Activated naive CD8-positive, alpha-beta T cell (primary cell): ENCODE results near the gene CYP3A5.
"Not testable (repeated sequence)": the region's sequence is repeated elsewhere in the genome, so short reads cannot be mapped to it uniquely, and the experiment has no call there.

ENCODE experiments used
- H3K27ac Mint-ChIP-seq: one replicate; pipeline ENCODE4 v1.8.0; 2021; ENCODE audit warnings: mixed read lengths
- H3K27me3 Mint-ChIP-seq: one replicate; pipeline ENCODE4 v1.8.0; 2021; ENCODE audit warnings: mixed read lengths
- H3K36me3 Mint-ChIP-seq: one replicate; pipeline ENCODE4 v1.8.0; 2021; ENCODE audit warnings: mixed read lengths
- H3K4me1 Mint-ChIP-seq: one replicate; pipeline ENCODE4 v1.8.0; 2021; ENCODE audit warnings: low read depth, mixed read lengths
- H3K4me3 Mint-ChIP-seq: one replicate; pipeline ENCODE4 v1.8.0; 2021; ENCODE audit warnings: mild to moderate bottlenecking, mixed read lengths
- H3K9me3 Mint-ChIP-seq: one replicate; pipeline ENCODE4 v1.8.0; 2021; ENCODE audit warnings: low read depth, mixed read lengths

Gene CYP3A5

GRCh38 chr7:99637414-99637813, 42.4 kb downstream of the CYP3A5 start:
- Mint-ChIP-seq H3K27ac (peak overlapping the region; percentile 97), H3K36me3 (peaks cover 15% of the 10 kb centered on the region), H3K4me1 (peaks cover 59% of the 10 kb centered on the region), H3K4me3 (peak overlapping the region; percentile 73)
- not testable (repeated sequence) for H3K9me3 Mint-ChIP-seq, H3K27me3 Mint-ChIP-seq

- H3K4me1 Mint-ChIP-seq = peaks cover 56% of the 10 kb centered on the region
- H3K27ac Mint-ChIP-seq = peak overlapping the region; percentile 97
- no peaks in the 10 kb centered on the region for H3K9me3 Mint-ChIP-seq
- no peaks in the 10 kb centered on the region for H3K27me3 Mint-ChIP-seq
- H3K4me3 Mint-ChIP-seq = peak overlapping the region; percentile 62
- H3K36me3 Mint-ChIP-seq = peaks cover 16% of the 10 kb centered on the region
Observed at GRCh38 chr7:99631295-99632109, 48.3 kb downstream of the CYP3A5 start.

GRCh38 chr7:99629643-99630042, 50.2 kb downstream of the CYP3A5 start:
- peak overlapping the region; percentile 28 for H3K27ac Mint-ChIP-seq
- H3K4me3 Mint-ChIP-seq = no peak overlapping the region
- H3K36me3 Mint-ChIP-seq = peaks cover 27% of the 10 kb centered on the region
- peaks cover 63% of the 10 kb centered on the region for H3K4me1 Mint-ChIP-seq
- no peaks in the 10 kb centered on the region for H3K27me3 Mint-ChIP-seq
- no peaks in the 10 kb centered on the region for H3K9me3 Mint-ChIP-seq

- H3K4me3 Mint-ChIP-seq = no peak overlapping the region
- H3K36me3 Mint-ChIP-seq = peaks cover 36% of the 10 kb centered on the region
- no peaks in the 10 kb centered on the region for H3K27me3 Mint-ChIP-seq
- H3K27ac Mint-ChIP-seq = peak overlapping the region; percentile 81
- peaks cover 72% of the 10 kb centered on the region for H3K4me1 Mint-ChIP-seq
- no peaks in the 10 kb centered on the region for H3K9me3 Mint-ChIP-seq
Observed at GRCh38 chr7:99628471-99629465, 51.0 kb downstream of the CYP3A5 start.

- no peak overlapping the region for H3K4me3 Mint-ChIP-seq
- no peaks in the 10 kb centered on the region for H3K27me3 Mint-ChIP-seq
- no peak overlapping the region for H3K27ac Mint-ChIP-seq
- no peaks in the 10 kb centered on the region for H3K9me3 Mint-ChIP-seq
- H3K36me3 Mint-ChIP-seq = peaks cover 44% of the 10 kb centered on the region
- peaks cover 81% of the 10 kb centered on the region for H3K4me1 Mint-ChIP-seq
Observed at GRCh38 chr7:99627513-99627912, 52.3 kb downstream of the CYP3A5 start.

GRCh38 chr7:99626661-99627060, 53.1 kb downstream of the CYP3A5 start:
- peaks cover 44% of the 10 kb centered on the region for H3K36me3 Mint-ChIP-seq
- H3K4me3 Mint-ChIP-seq = peak overlapping the region; percentile 95
- no peaks in the 10 kb centered on the region for H3K9me3 Mint-ChIP-seq
- H3K27ac Mint-ChIP-seq = peak overlapping the region; percentile 99
- H3K27me3 Mint-ChIP-seq = no peaks in the 10 kb centered on the region
- peaks cover 80% of the 10 kb centered on the region for H3K4me1 Mint-ChIP-seq

GRCh38 chr7:99625961-99626360, 53.8 kb downstream of the CYP3A5 start:
- H3K4me3 Mint-ChIP-seq = peak overlapping the region; percentile 95
- H3K36me3 Mint-ChIP-seq = peaks cover 42% of the 10 kb centered on the region
- H3K27me3 Mint-ChIP-seq = no peaks in the 10 kb centered on the region
- H3K4me1 Mint-ChIP-seq = peaks cover 80% of the 10 kb centered on the region
- H3K9me3 Mint-ChIP-seq = no peaks in the 10 kb centered on the region
- H3K27ac Mint-ChIP-seq = peak overlapping the region; percentile 99

- Mint-ChIP-seq H3K27me3 (no peaks in the 10 kb centered on the region), H3K4me1 (peaks cover 78% of the 10 kb centered on the region), H3K27ac (peak overlapping the region; percentile 99), H3K9me3 (no peaks in the 10 kb centered on the region), H3K4me3 (peak overlapping the region; percentile 95), H3K36me3 (peaks cover 39% of the 10 kb centered on the region)
Observed at GRCh38 chr7:99625321-99625720, 54.5 kb downstream of the CYP3A5 start.

GRCh38 chr7:99624484-99624883, 55.3 kb downstream of the CYP3A5 start:
- no peaks in the 10 kb centered on the region for H3K9me3 Mint-ChIP-seq
- H3K27me3 Mint-ChIP-seq = no peaks in the 10 kb centered on the region
- H3K4me3 Mint-ChIP-seq = peak overlapping the region; percentile 95
- H3K36me3 Mint-ChIP-seq = peaks cover 39% of the 10 kb centered on the region
- peak overlapping the region; percentile 99 for H3K27ac Mint-ChIP-seq
- H3K4me1 Mint-ChIP-seq = peaks cover 76% of the 10 kb centered on the region

GRCh38 chr7:99623702-99624447, 55.9 kb downstream of the CYP3A5 start:
- H3K9me3 Mint-ChIP-seq = no peaks in the 10 kb centered on the region
- H3K4me3 Mint-ChIP-seq = peak overlapping the region; percentile 95
- H3K27me3 Mint-ChIP-seq = no peaks in the 10 kb centered on the region
- peak overlapping the region; percentile 99 for H3K27ac Mint-ChIP-seq
- peaks cover 45% of the 10 kb centered on the region for H3K36me3 Mint-ChIP-seq
- H3K4me1 Mint-ChIP-seq = peaks cover 81% of the 10 kb centered on the region

- peak overlapping the region; percentile 99 for H3K27ac Mint-ChIP-seq
- peaks cover 81% of the 10 kb centered on the region for H3K4me1 Mint-ChIP-seq
- no peaks in the 10 kb centered on the region for H3K9me3 Mint-ChIP-seq
- H3K36me3 Mint-ChIP-seq = peaks cover 45% of the 10 kb centered on the region
- H3K4me3 Mint-ChIP-seq = peak overlapping the region; percentile 95
- H3K27me3 Mint-ChIP-seq = no peaks in the 10 kb centered on the region
Observed at GRCh38 chr7:99623091-99623693, 56.6 kb downstream of the CYP3A5 start.

- Mint-ChIP-seq H3K27ac (peak overlapping the region; percentile 99), H3K4me3 (peak overlapping the region; percentile 95)
Observed at GRCh38 chr7:99622596-99622995, 57.2 kb downstream of the CYP3A5 start.

GRCh38 chr7:99621271-99621670, 58.5 kb downstream of the CYP3A5 start:
- H3K4me3 Mint-ChIP-seq = no peak overlapping the region
- H3K4me1 Mint-ChIP-seq = peaks cover 84% of the 10 kb centered on the region
- no peaks in the 10 kb centered on the region for H3K27me3 Mint-ChIP-seq
- no peaks in the 10 kb centered on the region for H3K9me3 Mint-ChIP-seq
- H3K36me3 Mint-ChIP-seq = peaks cover 38% of the 10 kb centered on the region
- peak overlapping the region; percentile 75 for H3K27ac Mint-ChIP-seq

More at GRCh38 chr7:99622596-99622995, 57.2 kb downstream of the CYP3A5 start:
- H3K4me1 Mint-ChIP-seq = peaks cover 85% of the 10 kb centered on the region
- peaks cover 46% of the 10 kb centered on the region for H3K36me3 Mint-ChIP-seq
- H3K27me3 Mint-ChIP-seq = no peaks in the 10 kb centered on the region
- H3K9me3 Mint-ChIP-seq = no peaks in the 10 kb centered on the region

GRCh38 chr7:99619571-99620130, 60.1 kb downstream of the CYP3A5 start:
- Mint-ChIP-seq H3K9me3 (no peaks in the 10 kb centered on the region), H3K4me1 (peaks cover 76% of the 10 kb centered on the region), H3K27ac (peak overlapping the region; percentile 94), H3K4me3 (peak overlapping the region; percentile 95), H3K27me3 (no peaks in the 10 kb centered on the region), H3K36me3 (peaks cover 29% of the 10 kb centered on the region)
